ENCODE results near the gene RUNX1.

- TF ChIP-seq CTCF (IDR thresholded peaks at IDR 0.05): no peak
- TF ChIP-seq POLR2A (IDR thresholded peaks at IDR 0.05): no peak
- TF ChIP-seq POLR2AphosphoS5 (IDR thresholded peaks at IDR 0.05): no peak
Measured at GRCh38 chr21:34995979-34996303, 53.2 kb downstream of the RUNX1 start.
